ENCODE data around the gene TNFRSF13B. TPM values are rescaled to one million over a fixed set of nuclear protein-coding genes. Genes with fewer than 3 reads are reported as not detected.

The TNFRSF13B gene
- total and polyA plus RNA-seq, 10 of the 15 experiments (the other 5 are each of a cell fraction or from before 2014, with no cell fraction given), result 15.5 to 231 (median 119) TPM

GRCh38 chr17:16906680-16907079 is 65.2 kb downstream of the TNFRSF13B start:
- in situ Hi-C loops (cut with MboI), result no loop called here
- Histone ChIP-seq H3K4me2 (ENCODE audit: control insufficient read depth, insufficient read depth) (no peak overlapping the region), H4K20me1 (ENCODE audit: control insufficient read depth, insufficient read depth) (no peaks in the 10 kb centered on the region), H3K4me3 (no peak overlapping the region), H3K27ac (ENCODE audit: control insufficient read depth, insufficient read depth) (no peak overlapping the region), H2AFZ (ENCODE audit: control insufficient read depth, low read depth, low read length) (no peak overlapping the region), H3K9ac (ENCODE audit: control insufficient read depth, insufficient read depth, low read length) (no peak overlapping the region), H3K79me2 (ENCODE audit: control insufficient read depth, insufficient read depth, low read length) (no peaks in the 10 kb centered on the region), H3K9me3 (replicated peaks; ENCODE audit: control insufficient read depth, insufficient read depth, low read length) (no peaks in the 10 kb centered on the region), H3K27me3 (replicated peaks in 1 of 2; ENCODE audit: control insufficient read depth in 2 of 2, insufficient read depth in 2 of 2, low read length in 1 of 2) (peaks cover 0 to 2% of the 10 kb centered on the region in 2 experiments; a peak in 2 of 4 replicates), H3K36me3 (ENCODE audit: control insufficient read depth in 2 of 2, insufficient read depth in 2 of 2, low read length in 1 of 2) (no peaks in the 10 kb centered on the region), H3K4me1 (ENCODE audit: control insufficient read depth, insufficient read depth, low read length) (no peaks in the 10 kb centered on the region)
- peak; percentile 40; the same call in 1 of the 2 replicates for TF ChIP-seq SPI1 (IDR thresholded peaks at IDR 0.05; ENCODE audit: borderline replicate concordance, insufficient read depth, low read depth, low read length)
- TF ChIP-seq NFYA (IDR thresholded peaks at IDR 0.05; ENCODE audit: borderline replicate concordance, low read depth, low read length), result no peak
- ATAC-seq (peak; percentile 76), FAIRE-seq (no peak), DNase-seq (ENCODE audit: low read depth, low spot score) (no peak)
- POLR2A ChIA-PET, result no interaction called here
- SMC1A ChIA-PET (ENCODE audit: uncharacterized antibody, unreplicated experiment), result no interaction called here
- RAD21 ChIA-PET (ENCODE audit: unreplicated experiment), result no interaction called here
- BruUV-seq (replicated peaks), result no TSS peak
- CTCF ChIA-PET, result no interaction called here
- intact Hi-C loops (cut with micrococcal nuclease; ENCODE audit: unreplicated experiment), result no loop called here
- 0% methylated on average over 4 of the region's 4 CpGs for WGBS (ENCODE audit: insufficient coverage, insufficient replicate concordance, low lambda C conversion rate, missing lambda C conversion rate)

- CTCF ChIA-PET, result interaction anchor here (0.6 kb wide), 1 partner anchor 35 kb away, joined by 3 read pairs; no protein-coding TSS in a partner anchor
- FAIRE-seq, result no peak
- no peak for TF ChIP-seq BCL11A (IDR thresholded peaks at IDR 0.05; ENCODE audit: low read depth, low read length)
- TF ChIP-seq MAX (IDR thresholded peaks at IDR 0.05; ENCODE audit: low read depth, low read length), result no peak
- TF ChIP-seq EZH2 (IDR thresholded peaks at IDR 0.05; ENCODE audit: borderline replicate concordance, control insufficient read depth, low read depth, low read length), result no peak
- no peak for TF ChIP-seq HCFC1 (IDR thresholded peaks at IDR 0.05; ENCODE audit: low read length)
- TF ChIP-seq ZNF24 (IDR thresholded peaks at IDR 0.05), result no peak
- no peak for TF ChIP-seq ETV6 (conservative IDR thresholded peaks at IDR 0.05 in 1 of 2, IDR thresholded peaks at IDR 0.05 in 1 of 2; ENCODE audit: borderline replicate concordance in 1 of 2, low read depth in 1 of 2)
- TF ChIP-seq DPF2 (IDR thresholded peaks at IDR 0.05), result no peak
- no peak for TF ChIP-seq ZNF384 (IDR thresholded peaks at IDR 0.05; ENCODE audit: borderline replicate concordance, low read depth, low read length)
- no peak for TF ChIP-seq ZBTB11 (CRISPR knock-in tag; IDR thresholded peaks at IDR 0.05)
- no peak for TF ChIP-seq SUZ12 (IDR thresholded peaks at IDR 0.05; ENCODE audit: unreplicated experiment)
- no peak for TF ChIP-seq STAT1 (conservative IDR thresholded peaks at IDR 0.05)
Observed at GRCh38 chr17:16905593-16906191, 66.2 kb downstream of the TNFRSF13B start.

More at GRCh38 chr17:16905593-16906191, 66.2 kb downstream of the TNFRSF13B start:
- no peaks in the 10 kb centered on the region for H3K4me1 ChIP-seq (ENCODE audit: control insufficient read depth, insufficient read depth, low read length)
- ChIA-PET RAD21 (ENCODE audit: unreplicated experiment) (no interaction called here), POLR2A (no interaction called here), SMC1A (ENCODE audit: uncharacterized antibody, unreplicated experiment) (no interaction called here)
- no peak overlapping the region for H3K4me2 ChIP-seq (ENCODE audit: control insufficient read depth, insufficient read depth)
- BruUV-seq (replicated peaks), result no TSS peak
- no peaks in the 10 kb centered on the region for H4K20me1 ChIP-seq (ENCODE audit: control insufficient read depth, insufficient read depth)
- no peak overlapping the region for H2AFZ ChIP-seq (ENCODE audit: control insufficient read depth, low read depth, low read length)
- no peaks in the 10 kb centered on the region for H3K79me2 ChIP-seq (ENCODE audit: control insufficient read depth, insufficient read depth, low read length)
- in situ Hi-C loops (cut with MboI), result no loop called here
- intact Hi-C loops (cut with micrococcal nuclease; ENCODE audit: unreplicated experiment), result no loop called here
- no peak overlapping the region for H3K4me3 ChIP-seq
- peaks cover 0 to 2% of the 10 kb centered on the region in 2 experiments; a peak in 2 of 4 replicates for H3K27me3 ChIP-seq (replicated peaks in 1 of 2; ENCODE audit: control insufficient read depth in 2 of 2, insufficient read depth in 2 of 2, low read length in 1 of 2)
- DNase-seq (ENCODE audit: low read depth, low spot score) (no peak), ATAC-seq (no peak)
- 20% methylated on average over 2 of the region's 2 CpGs for WGBS (ENCODE audit: insufficient coverage, insufficient replicate concordance, low lambda C conversion rate, missing lambda C conversion rate)
- H3K27ac ChIP-seq (ENCODE audit: control insufficient read depth, insufficient read depth), result no peak overlapping the region
- H3K9me3 ChIP-seq (replicated peaks; ENCODE audit: control insufficient read depth, insufficient read depth, low read length), result no peaks in the 10 kb centered on the region
- H3K36me3 ChIP-seq (ENCODE audit: control insufficient read depth in 2 of 2, insufficient read depth in 2 of 2, low read length in 1 of 2), result no peaks in the 10 kb centered on the region
- no peak overlapping the region for H3K9ac ChIP-seq (ENCODE audit: control insufficient read depth, insufficient read depth, low read length)
